IMR-90 (cell line): ENCODE results near the gene PCARE. TPM values are rescaled to one million over a fixed set of nuclear protein-coding genes. Genes with fewer than 3 reads are reported as not detected.

Source experiments
- ATAC-seq: fragments of 200-7000 bp; cut with Tn5 transposase; 2 replicates; pipeline ENCODE4 v1.9.1; 2020; ENCODE audit warnings: low read depth, mild to moderate bottlenecking, moderate library complexity
- BruUV-seq: library from RNA; stranded (reverse); fragments of 400-500 nt; replicated peaks from 2 replicates; lab custom pipeline; 2021; lab: Mats Ljungman, UMichigan
- CTCF ChIA-PET: fragments of 300-600 bp; formaldehyde crosslinking; extraction: SDS; loops from one replicate; lab custom pipeline; 2021; ENCODE audit warnings: antibody characterized with exemption; lab: Yijun Ruan, JAX
- POLR2A ChIA-PET: fragments of 300-600 bp; sonication (Branson Sonifier 250); formaldehyde crosslinking; loops from one replicate; lab custom pipeline; 2022; ENCODE audit warnings: antibody characterized with exemption; ENCODE audit not compliant: unreplicated experiment; lab: Charles Lee
- DNase-seq: peaks from one replicate; pipeline ENCODE4 v3.0.0; 2013
- H2AFZ ChIP-seq: replicated peaks from 2 replicates; pipeline ENCODE3; 2013; ENCODE audit warnings: low read length, mild to moderate bottlenecking; ENCODE audit not compliant: poor library complexity
- H2AK5ac ChIP-seq: 2 replicates; pipeline ENCODE4 v1.6.1; 2013; ENCODE audit warnings: low read depth, low read length, inconsistent platforms
- H2AK9ac ChIP-seq: replicated peaks from 2 replicates; pipeline ENCODE3; 2013; ENCODE audit warnings: mild to moderate bottlenecking, low read depth, low read length, moderate library complexity; ENCODE audit not compliant: poor library complexity
- H2BK120ac ChIP-seq: 2 replicates; pipeline ENCODE4 v1.6.1; 2013; ENCODE audit warnings: low read depth, low read length, inconsistent platforms
- H2BK15ac ChIP-seq: 3 replicates; pipeline ENCODE4 v1.6.1; 2013; ENCODE audit warnings: low read depth, low read length, inconsistent platforms
- H2BK20ac ChIP-seq: 2 replicates; pipeline ENCODE4 v1.6.1; 2013; ENCODE audit warnings: low read depth, mild to moderate bottlenecking, inconsistent platforms, low read length, moderate library complexity
- H2BK5ac ChIP-seq: 2 replicates; pipeline ENCODE4 v1.6.1; 2013; ENCODE audit warnings: mild to moderate bottlenecking, low read depth, low read length, inconsistent platforms; ENCODE audit not compliant: poor library complexity, severe bottlenecking
- H3K14ac ChIP-seq: replicated peaks from 2 replicates; pipeline ENCODE4 v1.6.1; 2013; ENCODE audit warnings: low read depth, low read length, inconsistent platforms
- H3K18ac ChIP-seq: 2 replicates; pipeline ENCODE4 v1.6.1; 2013; ENCODE audit warnings: low read depth, low read length, control low read depth
- H3K23ac ChIP-seq: 2 replicates; pipeline ENCODE4 v1.6.1; 2013; ENCODE audit warnings: low read depth, low read length, inconsistent platforms
- H3K27ac ChIP-seq: 2 replicates; pipeline ENCODE4 v1.5.1; 2013; ENCODE audit warnings: mild to moderate bottlenecking, control low read depth, low read length; ENCODE audit not compliant: insufficient read depth
- H3K27me3 ChIP-seq: 2 replicates; pipeline ENCODE4 v1.6.1; 2013; ENCODE audit warnings: low read length; ENCODE audit not compliant: control insufficient read depth, insufficient read depth
- H3K36me3 ChIP-seq: 2 replicates; pipeline ENCODE4 v1.6.1; 2013; ENCODE audit warnings: low read length, mixed read lengths; ENCODE audit not compliant: control insufficient read depth, insufficient read depth
- H3K4ac ChIP-seq: 2 replicates; pipeline ENCODE4 v1.6.1; 2013; ENCODE audit warnings: low read depth, low read length, inconsistent platforms
- H3K4me1 ChIP-seq: 2 replicates; pipeline ENCODE4 v1.6.1; 2013; ENCODE audit warnings: low read length, mixed read lengths; ENCODE audit not compliant: control insufficient read depth, insufficient read depth
- H3K4me2 ChIP-seq: 2 replicates; pipeline ENCODE4 v1.6.1; 2013; ENCODE audit warnings: low read depth, mild to moderate bottlenecking, control low read depth, low read length, moderate library complexity
- H3K4me3 ChIP-seq: 2 replicates; pipeline ENCODE4 v1.5.1; 2013; ENCODE audit warnings: low read depth, mild to moderate bottlenecking, control low read depth, low read length, moderate library complexity; ENCODE audit not compliant: insufficient read depth
- H3K56ac ChIP-seq: 2 replicates; pipeline ENCODE4 v1.6.1; 2013; ENCODE audit warnings: low read length, inconsistent platforms; ENCODE audit not compliant: insufficient read depth; ENCODE audit errors: extremely low read depth
- H3K79me1 ChIP-seq, 2 experiments: 2 replicates each; pipeline ENCODE4 v1.6.1; 2013; ENCODE audit warnings: low read length in 2 of 2, inconsistent platforms in 1 of 2, low read depth in 1 of 2
- H3K9ac ChIP-seq: 2 replicates; pipeline ENCODE4 v1.6.1; 2013; ENCODE audit warnings: low read depth, low read length, control low read depth
- H3K9me1 ChIP-seq: 2 replicates; pipeline ENCODE4 v1.6.1; 2013; ENCODE audit warnings: low read length, inconsistent platforms; ENCODE audit not compliant: insufficient read depth
- H3K9me3 ChIP-seq: 2 replicates; pipeline ENCODE4 v1.6.1; 2013; ENCODE audit warnings: low read length; ENCODE audit not compliant: control insufficient read depth, insufficient read depth
- H4K20me1 ChIP-seq: 2 replicates; pipeline ENCODE4 v1.6.1; 2013; ENCODE audit warnings: low read length, inconsistent platforms; ENCODE audit not compliant: insufficient read depth
- H4K5ac ChIP-seq: 2 replicates; pipeline ENCODE4 v1.6.1; 2013; ENCODE audit warnings: mild to moderate bottlenecking, low read depth, low read length, control low read depth
- H4K8ac ChIP-seq, 2 experiments: 2 replicates each; pipeline ENCODE4 v1.6.1; 2013; ENCODE audit warnings: low read depth in 2 of 2, low read length in 2 of 2, control low read depth in 1 of 2, inconsistent platforms in 1 of 2
- H4K91ac ChIP-seq: 2 replicates; pipeline ENCODE4 v1.6.1; 2013; ENCODE audit warnings: low read depth, low read length, inconsistent platforms; ENCODE audit not compliant: insufficient read depth
- BHLHE40 ChIP-seq: fragments of 150-350 bp; IDR thresholded peaks from 2 replicates; pipeline ENCODE4 v1.6.1; 2016; ENCODE audit warnings: mild to moderate bottlenecking, low read depth, low read length
- CEBPB ChIP-seq: IDR thresholded peaks from 2 replicates; pipeline ENCODE4 v1.6.1; 2012; ENCODE audit warnings: low read depth, low read length, improper control_type of control experiment
- CHD1 ChIP-seq: IDR thresholded peaks from 2 replicates; pipeline ENCODE4 v1.6.1; 2012; ENCODE audit warnings: low read depth, low read length, improper control_type of control experiment
- FOS ChIP-seq: fragments of 150-350 bp; IDR thresholded peaks from 2 replicates; pipeline ENCODE4 v1.6.1; 2016; ENCODE audit warnings: low read depth, low read length
- MAFK ChIP-seq: IDR thresholded peaks from 2 replicates; pipeline ENCODE4 v1.6.1; 2012; ENCODE audit warnings: low read depth, low read length, improper control_type of control experiment
- MAZ ChIP-seq: IDR thresholded peaks from 2 replicates; pipeline ENCODE4 v1.6.1; 2012; ENCODE audit warnings: low read depth, mild to moderate bottlenecking, low read length, improper control_type of control experiment, moderate library complexity, borderline replicate concordance
- MXI1 ChIP-seq: IDR thresholded peaks from 2 replicates; pipeline ENCODE4 v1.6.1; 2012; ENCODE audit warnings: low read depth, mild to moderate bottlenecking, low read length, moderate library complexity, borderline replicate concordance
- NFE2L2 ChIP-seq: fragments of 150-350 bp; IDR thresholded peaks from 2 replicates; pipeline ENCODE4 v1.6.1; 2016; ENCODE audit warnings: low read depth, mild to moderate bottlenecking, low read length
- POLR2A ChIP-seq: IDR thresholded peaks from 2 replicates; pipeline ENCODE4 v1.6.1; 2012; ENCODE audit warnings: mild to moderate bottlenecking, low read depth, low read length
- RAD21 ChIP-seq: IDR thresholded peaks from 2 replicates; pipeline ENCODE4 v1.6.1; 2012; ENCODE audit warnings: low read length, improper control_type of control experiment
- RCOR1 ChIP-seq: IDR thresholded peaks from 2 replicates; pipeline ENCODE4 v1.6.1; 2012; ENCODE audit warnings: mild to moderate bottlenecking, low read length, improper control_type of control experiment; ENCODE audit not compliant: insufficient replicate concordance
- RFX5 ChIP-seq: IDR thresholded peaks from 2 replicates; pipeline ENCODE4 v1.8.0; 2012; ENCODE audit warnings: low read depth, mild to moderate bottlenecking, low read length, moderate library complexity
- SMC3 ChIP-seq: fragments of 150-350 bp; IDR thresholded peaks from 2 replicates; pipeline ENCODE4 v1.6.1; 2016; ENCODE audit warnings: low read depth, mild to moderate bottlenecking, antibody characterized with exemption, low read length, moderate library complexity
- WGBS, 2 experiments: methylation state at CpG; one replicate each; pipeline versions ENCODE4 v1.1.5 to v1.1.7; 2013; ENCODE audit warnings: missing lambda C conversion rate in 2 of 2; ENCODE audit not compliant: insufficient read length in 1 of 2; ENCODE audit errors: extremely low coverage in 2 of 2; 5-methylcytosine and 5-hydroxymethylcytosine counted together
- dilution Hi-C: fragments of 300-500 bp; cut with HindIII; formaldehyde crosslinking; loops from one replicate; pipeline ENCODE4 v1.14.3; 2018; ENCODE audit warnings: low sequenced_read_pairs; ENCODE audit not compliant: unreplicated experiment
- in situ Hi-C: fragments of 300-500 bp; cut with MboI; formaldehyde crosslinking; loops from 3 replicates; pipeline ENCODE4 v1.14.3; 2019; ENCODE audit warnings: low sequenced_read_pairs, inconsistent platforms, mixed read lengths
- intact Hi-C: fragments of 100-400 bp; cut with micrococcal nuclease; formaldehyde crosslinking; loops from 2 replicates; pipeline ENCODE4 v1.10.0; 2022
- polyA plus RNA-seq, 3 experiments: library from polyadenylated mRNA; depleted of rRNA; stranded (reverse); fragments of >200 nt; gene quantifications; 2 replicates each; pipeline ENCODE4 v1.2.3, GENCODE V29; 2012; ENCODE audit warnings: low replicate concordance in 1 of 3
- total RNA-seq: library from RNA; depleted of rRNA; stranded (reverse); fragments of >200 nt; gene quantifications from 2 replicates; pipeline ENCODE4 v1.2.3, GENCODE V29; 2012
- TF ChIP-seq, protein P1 (sequence below): fragments of 150-350 bp; IDR thresholded peaks from 2 replicates; pipeline ENCODE4 v1.6.1; 2017; ENCODE audit warnings: mild to moderate bottlenecking, antibody characterized with exemption, low read length, low read depth
- TF ChIP-seq, protein P2 (sequence below): fragments of 150-350 bp; IDR thresholded peaks from 2 replicates; pipeline ENCODE4 v1.6.1; 2016; ENCODE audit warnings: low read depth, mild to moderate bottlenecking, low read length, moderate library complexity, borderline replicate concordance
- TF ChIP-seq, protein P3 (sequence below): conservative IDR thresholded peaks from 2 replicates; pipeline ENCODE4 v1.5.1; 2012; ENCODE audit warnings: mild to moderate bottlenecking, low read depth, low read length, improper control_type of control experiment

The PCARE gene
- total and polyA plus RNA-seq, 2 of the 4 experiments (the other 2 are of a cell fraction): not detected

DNA sequence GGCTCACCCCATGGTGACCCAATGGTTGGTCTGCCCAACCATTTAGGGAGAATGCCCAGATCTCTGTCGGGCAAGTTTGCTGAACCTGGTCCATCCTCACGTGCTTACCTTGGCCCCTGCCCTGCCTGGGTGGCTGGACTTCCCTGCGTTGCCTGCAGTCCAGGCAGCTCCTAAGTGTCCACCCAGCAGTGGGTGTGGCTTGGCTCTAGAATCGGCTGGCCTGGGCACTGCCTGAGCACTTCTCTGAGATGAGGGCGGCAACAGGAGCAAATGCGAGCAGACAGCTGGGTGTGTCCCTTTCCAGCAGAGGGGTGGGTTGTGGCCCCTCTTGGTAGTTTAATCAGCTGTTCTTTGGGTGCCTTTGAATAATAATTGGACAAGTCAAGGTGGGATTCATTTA is 11.3 kb downstream of the PCARE start:
- Histone ChIP-seq H3K4me3 (no peak overlapping the region), H3K9me1 (no peaks in the 10 kb centered on the region), H4K8ac (no peak overlapping the region), H3K14ac (no peak overlapping the region), H3K9ac (no peak overlapping the region), H3K27ac (no peak overlapping the region), H2AFZ (no peak overlapping the region), H3K56ac (no peak overlapping the region), H3K79me1 (no peaks in the 10 kb centered on the region), H3K18ac (no peak overlapping the region), H2AK5ac (no peak overlapping the region), H3K23ac (no peak overlapping the region), H2BK120ac (no peak overlapping the region), H3K36me3 (no peaks in the 10 kb centered on the region), H4K91ac (no peak overlapping the region), H2AK9ac (no peak overlapping the region), H4K20me1 (no peaks in the 10 kb centered on the region), H2BK20ac (no peak overlapping the region), H3K27me3 (peaks cover 8% of the 10 kb centered on the region), H3K4me2 (no peak overlapping the region), H3K4ac (no peak overlapping the region), H4K5ac (no peak overlapping the region), H2BK5ac (no peak overlapping the region), H2BK15ac (no peak overlapping the region), H3K9me3 (no peaks in the 10 kb centered on the region), H3K4me1 (peaks cover 7% of the 10 kb centered on the region; the same call in 1 of the 2 replicates)
- TF ChIP-seq BHLHE40 (no peak), MAZ (no peak), CEBPB (no peak), MXI1 (no peak), RCOR1 (no peak), SMC3 (no peak), FOS (no peak), POLR2A (no peak), NFE2L2 (no peak), RAD21 (no peak), RFX5 (no peak), MAFK (no peak), CHD1 (no peak)
- TF ChIP-seq, protein P1, sequence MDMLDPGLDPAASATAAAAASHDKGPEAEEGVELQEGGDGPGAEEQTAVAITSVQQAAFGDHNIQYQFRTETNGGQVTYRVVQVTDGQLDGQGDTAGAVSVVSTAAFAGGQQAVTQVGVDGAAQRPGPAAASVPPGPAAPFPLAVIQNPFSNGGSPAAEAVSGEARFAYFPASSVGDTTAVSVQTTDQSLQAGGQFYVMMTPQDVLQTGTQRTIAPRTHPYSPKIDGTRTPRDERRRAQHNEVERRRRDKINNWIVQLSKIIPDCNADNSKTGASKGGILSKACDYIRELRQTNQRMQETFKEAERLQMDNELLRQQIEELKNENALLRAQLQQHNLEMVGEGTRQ: no peak
- TF ChIP-seq, protein P2, sequence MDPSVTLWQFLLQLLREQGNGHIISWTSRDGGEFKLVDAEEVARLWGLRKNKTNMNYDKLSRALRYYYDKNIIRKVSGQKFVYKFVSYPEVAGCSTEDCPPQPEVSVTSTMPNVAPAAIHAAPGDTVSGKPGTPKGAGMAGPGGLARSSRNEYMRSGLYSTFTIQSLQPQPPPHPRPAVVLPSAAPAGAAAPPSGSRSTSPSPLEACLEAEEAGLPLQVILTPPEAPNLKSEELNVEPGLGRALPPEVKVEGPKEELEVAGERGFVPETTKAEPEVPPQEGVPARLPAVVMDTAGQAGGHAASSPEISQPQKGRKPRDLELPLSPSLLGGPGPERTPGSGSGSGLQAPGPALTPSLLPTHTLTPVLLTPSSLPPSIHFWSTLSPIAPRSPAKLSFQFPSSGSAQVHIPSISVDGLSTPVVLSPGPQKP: no peak
- TF ChIP-seq, protein P3, sequence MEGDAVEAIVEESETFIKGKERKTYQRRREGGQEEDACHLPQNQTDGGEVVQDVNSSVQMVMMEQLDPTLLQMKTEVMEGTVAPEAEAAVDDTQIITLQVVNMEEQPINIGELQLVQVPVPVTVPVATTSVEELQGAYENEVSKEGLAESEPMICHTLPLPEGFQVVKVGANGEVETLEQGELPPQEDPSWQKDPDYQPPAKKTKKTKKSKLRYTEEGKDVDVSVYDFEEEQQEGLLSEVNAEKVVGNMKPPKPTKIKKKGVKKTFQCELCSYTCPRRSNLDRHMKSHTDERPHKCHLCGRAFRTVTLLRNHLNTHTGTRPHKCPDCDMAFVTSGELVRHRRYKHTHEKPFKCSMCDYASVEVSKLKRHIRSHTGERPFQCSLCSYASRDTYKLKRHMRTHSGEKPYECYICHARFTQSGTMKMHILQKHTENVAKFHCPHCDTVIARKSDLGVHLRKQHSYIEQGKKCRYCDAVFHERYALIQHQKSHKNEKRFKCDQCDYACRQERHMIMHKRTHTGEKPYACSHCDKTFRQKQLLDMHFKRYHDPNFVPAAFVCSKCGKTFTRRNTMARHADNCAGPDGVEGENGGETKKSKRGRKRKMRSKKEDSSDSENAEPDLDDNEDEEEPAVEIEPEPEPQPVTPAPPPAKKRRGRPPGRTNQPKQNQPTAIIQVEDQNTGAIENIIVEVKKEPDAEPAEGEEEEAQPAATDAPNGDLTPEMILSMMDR: no peak
- 65% methylated on average over 2 of the region's 6 CpGs; no CpG with 5 or more reads in 1 of the 2 experiments for WGBS, 2 experiments
- intact Hi-C loops: no loop called here
- dilution Hi-C loops: no loop called here
- ChIA-PET POLR2A (no interaction called here), CTCF (interaction anchor here (0.5 kb wide), 1 partner anchor 169 kb away, joined by 5 read pairs; the partner anchor contains the start of gene WDR43)
- BruUV-seq: no TSS peak
- DNase-seq (no peak), ATAC-seq (no peak)
- in situ Hi-C loops: no loop called here
